ENCODE measurements around the gene SMCP. TPM values are rescaled to one million over a fixed set of nuclear protein-coding genes. Genes with fewer than 3 reads are reported as not detected.

The SMCP gene, protein sequence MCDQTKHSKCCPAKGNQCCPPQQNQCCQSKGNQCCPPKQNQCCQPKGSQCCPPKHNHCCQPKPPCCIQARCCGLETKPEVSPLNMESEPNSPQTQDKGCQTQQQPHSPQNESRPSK
- total RNA-seq = not detected
- long read RNA-seq = 0 reads

DNA sequence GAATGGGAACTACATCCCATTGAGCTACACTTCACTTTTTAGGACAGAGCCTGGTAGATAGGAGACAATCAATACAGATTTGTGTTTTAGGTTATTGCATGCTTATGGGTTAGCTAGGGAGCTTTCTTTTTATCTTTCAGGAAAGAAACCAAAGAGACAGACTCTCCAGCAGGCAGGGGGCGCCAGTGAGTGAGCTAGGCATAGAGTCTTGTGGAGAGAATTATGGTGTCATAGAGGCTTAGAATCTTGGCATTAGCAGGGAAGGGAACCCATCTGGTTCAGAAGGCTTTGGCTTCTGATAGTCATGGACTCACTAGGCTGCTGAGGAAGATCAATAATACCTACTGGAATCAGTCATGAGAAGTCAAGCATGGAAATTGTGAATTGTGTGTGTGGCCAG is at the start of gene SMCP:
SMCP (plus strand) TSS at position 281 of the 400 bp plus-strand sequence. CDS start 6,101 bp downstream, outside the sequence.
- no peak for ATAC-seq (ENCODE audit: poor library complexity)

DNA sequence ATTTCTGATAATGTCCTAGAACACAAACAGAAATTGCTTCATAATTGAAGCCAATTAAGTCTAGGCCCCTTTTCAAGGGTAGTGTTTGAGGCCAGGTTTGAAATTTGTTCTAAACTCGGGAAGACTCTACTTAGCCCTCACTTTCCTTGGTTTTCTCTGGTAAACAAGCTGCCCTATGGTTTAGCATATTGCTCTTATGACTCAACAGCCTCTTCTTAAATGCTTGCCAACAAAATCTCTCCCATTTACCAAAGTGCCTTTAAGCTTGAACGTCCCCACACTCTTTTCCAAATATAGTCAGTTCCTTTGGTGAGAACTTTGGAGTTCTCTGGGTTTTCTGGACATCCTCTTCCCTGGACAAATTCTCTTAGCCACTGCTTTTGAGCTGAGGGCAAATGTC is 41.3 kb upstream of the SMCP start:
- intact Hi-C loops (cut with DNase I) = no loop called here
- DNase-seq (no peak), ATAC-seq (ENCODE audit: poor library complexity) (no peak)

More for the DNA sequence above, at the start of gene SMCP:
- no peak for DNase-seq
- intact Hi-C loops (cut with DNase I) = no loop called here

DNA sequence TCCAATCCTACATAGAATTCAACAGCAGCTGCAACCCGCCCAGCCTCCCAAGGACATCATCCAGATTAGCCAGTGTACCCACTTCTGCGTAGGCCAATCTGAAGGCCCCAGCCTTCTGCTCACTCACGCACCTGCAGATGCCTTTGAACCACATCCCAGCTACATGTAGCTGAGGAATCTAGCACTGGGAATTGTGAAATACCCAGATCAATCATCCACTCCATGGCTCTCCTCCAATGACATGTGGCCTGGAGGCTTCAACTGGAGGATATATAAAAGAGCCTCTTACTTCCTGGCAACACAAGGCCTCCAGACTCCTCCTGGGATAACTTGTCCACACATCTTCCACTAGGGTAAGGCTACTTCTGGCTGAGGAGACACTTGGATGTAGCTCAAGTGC is 35.6 kb upstream of the SMCP start, which contains the start of gene LCE6A:
LCE6A (plus strand) TSS at position 301 of the 400 bp plus-strand sequence. CDS start 665 bp downstream, outside the sequence.
- DNase-seq (no peak), ATAC-seq (ENCODE audit: poor library complexity) (no peak)
- intact Hi-C loops (cut with DNase I) = no loop called here

DNA sequence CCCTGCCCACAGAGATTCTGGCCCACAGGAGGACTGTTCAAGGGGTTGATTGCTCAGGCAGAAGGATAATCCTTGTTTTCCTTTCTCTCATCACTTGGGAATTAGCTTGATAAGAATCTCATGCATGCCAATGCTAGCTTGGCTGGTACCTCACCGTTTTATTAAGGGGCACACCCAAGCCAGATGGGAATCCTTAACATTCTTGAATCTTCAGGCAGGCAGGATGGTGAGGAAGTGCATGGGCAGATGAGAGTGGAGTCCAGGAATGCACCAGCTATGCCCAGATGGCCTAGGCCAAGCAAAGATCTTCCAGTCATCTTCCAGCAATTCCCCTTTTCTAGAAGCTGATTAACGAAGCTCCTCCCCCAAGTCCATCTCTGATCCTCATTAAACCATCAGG is 22.5 kb upstream of the SMCP start:
- intact Hi-C loops (cut with DNase I) = loop anchor here (10.0 kb wide), 1 partner anchor 151 kb away; the partner anchor contains the start of gene LCE4A
- no peak for DNase-seq

DNA sequence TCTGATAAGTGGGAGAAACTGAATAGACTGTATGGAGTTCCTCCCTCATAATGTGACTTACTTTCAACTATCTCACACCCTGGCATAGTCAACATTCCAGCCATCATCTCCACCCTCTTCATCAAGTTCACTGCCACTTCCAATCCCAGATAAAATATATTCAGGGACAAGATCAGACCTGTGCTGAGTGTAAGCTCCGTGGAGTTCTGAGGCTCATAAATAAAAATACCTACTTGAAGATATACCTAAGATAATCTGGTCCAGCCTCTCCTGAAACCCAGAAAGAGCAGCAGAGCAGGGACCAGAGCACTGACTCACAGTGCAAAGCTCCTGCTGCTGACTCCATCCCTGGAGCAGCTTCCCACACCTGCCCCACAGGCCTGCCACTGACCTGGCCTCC is 20.1 kb upstream of the SMCP start:
- DNase-seq (no peak), ATAC-seq (ENCODE audit: poor library complexity) (no peak)
- intact Hi-C loops (cut with DNase I) = loop anchor here (10.0 kb wide), 1 partner anchor 153 kb away; the partner anchor contains the start of gene LCE4A

More for the DNA sequence above, 22.5 kb upstream of the SMCP start:
- ATAC-seq (ENCODE audit: poor library complexity) = no peak

DNA sequence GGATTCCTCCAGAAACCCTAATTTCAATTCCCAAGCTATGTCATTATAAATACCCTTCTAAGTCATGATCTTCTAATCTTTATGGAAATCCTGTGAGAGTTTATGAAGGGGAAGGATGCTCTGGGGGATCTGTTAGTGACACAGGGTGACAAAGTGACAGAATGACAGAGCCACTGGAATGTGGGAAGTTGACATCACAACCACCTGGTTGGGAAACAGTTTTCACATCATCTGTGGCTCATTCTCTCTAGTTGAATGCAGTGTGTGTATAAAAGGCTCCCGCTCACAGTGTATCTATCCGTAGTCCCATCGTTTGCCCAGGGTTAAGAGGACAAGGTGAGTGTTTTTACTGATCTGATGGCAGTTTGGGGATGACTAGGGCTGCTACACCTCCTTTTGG is 18.4 kb upstream of the SMCP start, which contains the start of gene LCE7A:
LCE7A (plus strand) TSS at position 301 of the 400 bp plus-strand sequence. CDS start 702 bp downstream, outside the sequence.
- intact Hi-C loops (cut with DNase I) = loop anchor here (10.0 kb wide), 2 partner anchors 155 to 365 kb away; partner anchors contain the start of gene LCE4A

DNA sequence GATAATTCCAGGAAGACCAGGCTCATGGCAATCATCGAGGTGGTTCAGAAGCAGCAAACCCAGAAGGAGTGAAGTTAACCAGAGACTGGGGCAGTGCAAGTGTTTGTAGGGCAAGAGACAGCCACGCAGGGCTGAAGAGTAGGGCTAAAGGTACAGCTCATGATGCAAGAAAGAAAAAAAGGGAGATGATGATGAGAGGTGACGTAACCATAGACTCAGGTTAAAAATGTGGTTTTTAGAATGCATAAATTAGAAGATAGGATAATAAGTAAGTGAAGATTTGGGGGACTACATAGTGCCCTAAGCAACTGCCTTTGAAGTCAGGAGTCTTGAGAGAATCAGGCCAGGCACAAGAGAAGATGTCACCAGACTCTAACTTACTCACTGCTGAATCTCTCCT is 18.0 kb upstream of the SMCP start:
- ATAC-seq (ENCODE audit: poor library complexity) (no peak), DNase-seq (no peak)
- intact Hi-C loops (cut with DNase I) = loop anchor here (10.0 kb wide), 1 partner anchor 365 kb away; no protein-coding TSS in a partner anchor

More for the DNA sequence above, 18.4 kb upstream of the SMCP start, which contains the start of gene LCE7A:
- DNase-seq = no peak
- no peak for ATAC-seq (ENCODE audit: poor library complexity)

DNA sequence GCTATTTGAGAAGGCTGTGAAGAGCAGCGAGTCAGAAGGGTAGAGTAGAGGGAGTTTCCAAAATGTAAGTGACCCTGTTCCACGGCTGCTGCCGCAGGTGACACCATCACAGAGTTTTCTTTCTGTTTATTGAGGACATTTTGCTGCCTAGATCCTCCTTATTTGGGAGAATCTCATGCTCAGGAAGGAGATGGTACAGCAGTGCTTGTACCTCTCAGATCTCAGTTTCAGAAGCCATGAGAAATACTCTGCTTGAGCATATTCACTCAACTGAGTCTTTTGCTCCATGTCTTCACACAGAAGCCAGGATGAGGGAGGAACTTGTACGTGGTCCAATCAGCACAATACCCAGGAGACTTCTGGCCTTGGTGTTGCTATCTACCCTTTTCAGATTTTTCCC is 16.7 kb upstream of the SMCP start:
- DNase-seq (no peak), ATAC-seq (ENCODE audit: poor library complexity) (no peak)
- intact Hi-C loops (cut with DNase I) = loop anchor here (10.0 kb wide), 1 partner anchor 363 kb away; no protein-coding TSS in a partner anchor

DNA sequence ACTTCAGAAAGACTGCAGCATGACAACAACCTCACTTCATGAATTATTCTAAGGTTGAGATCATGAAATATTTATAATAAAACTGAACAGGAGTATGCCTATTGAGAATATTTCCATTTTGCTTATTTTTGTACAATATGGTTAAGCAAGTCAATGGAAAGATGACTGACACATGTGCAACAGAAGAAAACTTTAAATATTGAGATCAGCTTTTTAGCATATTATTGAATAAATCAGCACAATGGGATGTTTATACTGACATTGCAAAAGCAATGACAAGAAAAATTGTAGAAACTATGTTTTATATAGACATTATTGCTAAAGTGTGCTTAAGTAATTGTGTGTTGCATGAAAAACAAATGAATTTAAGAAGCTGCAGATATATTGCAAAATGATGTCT is 13.7 kb upstream of the SMCP start:
- intact Hi-C loops (cut with DNase I) = loop anchor here (10.0 kb wide), 1 partner anchor 360 kb away; no protein-coding TSS in a partner anchor
- no peak for ATAC-seq (ENCODE audit: poor library complexity)
- DNase-seq = no peak

DNA sequence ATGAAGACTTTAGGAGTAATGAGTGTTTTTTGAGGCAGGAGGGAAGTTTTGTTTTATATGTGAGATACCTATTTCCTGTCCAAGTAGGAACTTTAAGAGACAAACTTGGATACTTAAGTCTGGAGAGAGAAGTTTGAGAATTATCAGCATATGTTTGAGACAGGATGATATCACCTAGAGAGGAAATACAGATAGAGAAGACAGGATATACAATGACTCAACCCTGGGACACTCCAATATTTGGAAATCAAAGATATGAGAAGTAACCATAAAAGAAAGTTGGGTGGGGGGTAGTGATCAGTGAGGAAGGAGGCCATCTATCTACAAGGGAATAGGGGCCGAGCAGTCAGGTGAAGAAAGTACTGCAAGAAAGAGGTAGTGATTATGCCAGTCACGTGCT is 11.8 kb upstream of the SMCP start:
- ATAC-seq (ENCODE audit: poor library complexity) (no peak), DNase-seq (no peak)
- intact Hi-C loops (cut with DNase I) = loop anchor here (10.0 kb wide), 1 partner anchor 358 kb away; no protein-coding TSS in a partner anchor

DNA sequence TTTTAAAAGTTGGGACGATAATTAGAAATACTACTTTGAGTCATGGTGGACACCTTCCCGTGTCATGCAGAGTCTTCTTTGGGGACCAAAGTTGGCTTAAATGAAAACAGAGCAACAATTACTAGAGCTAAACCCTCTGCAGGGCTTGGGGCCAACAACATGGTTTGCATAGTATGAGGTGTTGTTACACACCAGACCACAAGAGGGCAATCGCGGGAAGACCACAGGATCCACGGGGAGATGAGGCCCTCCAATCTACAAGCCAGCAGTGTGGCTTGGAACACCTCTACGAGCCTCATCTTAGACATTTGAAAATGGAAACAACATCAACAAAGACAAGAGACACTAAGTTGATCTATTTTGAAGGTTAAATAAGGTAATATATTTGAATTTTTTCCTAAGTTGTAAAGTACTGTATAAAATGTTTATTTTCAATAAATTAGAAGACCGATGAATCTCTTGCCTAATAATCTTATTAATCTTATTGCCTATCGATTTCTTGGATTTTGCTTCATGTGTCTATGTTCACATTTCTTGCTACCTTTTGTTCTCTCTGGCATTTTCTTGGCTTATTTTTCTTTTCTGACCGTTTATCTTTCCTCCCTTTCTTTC is 8.2 kb upstream of the SMCP start:
- intact Hi-C loops (cut with DNase I) = loop anchor here (10.0 kb wide), 1 partner anchor 355 kb away; no protein-coding TSS in a partner anchor
- peak; percentile 48 for DNase-seq
- no peak for ATAC-seq (ENCODE audit: poor library complexity)

DNA sequence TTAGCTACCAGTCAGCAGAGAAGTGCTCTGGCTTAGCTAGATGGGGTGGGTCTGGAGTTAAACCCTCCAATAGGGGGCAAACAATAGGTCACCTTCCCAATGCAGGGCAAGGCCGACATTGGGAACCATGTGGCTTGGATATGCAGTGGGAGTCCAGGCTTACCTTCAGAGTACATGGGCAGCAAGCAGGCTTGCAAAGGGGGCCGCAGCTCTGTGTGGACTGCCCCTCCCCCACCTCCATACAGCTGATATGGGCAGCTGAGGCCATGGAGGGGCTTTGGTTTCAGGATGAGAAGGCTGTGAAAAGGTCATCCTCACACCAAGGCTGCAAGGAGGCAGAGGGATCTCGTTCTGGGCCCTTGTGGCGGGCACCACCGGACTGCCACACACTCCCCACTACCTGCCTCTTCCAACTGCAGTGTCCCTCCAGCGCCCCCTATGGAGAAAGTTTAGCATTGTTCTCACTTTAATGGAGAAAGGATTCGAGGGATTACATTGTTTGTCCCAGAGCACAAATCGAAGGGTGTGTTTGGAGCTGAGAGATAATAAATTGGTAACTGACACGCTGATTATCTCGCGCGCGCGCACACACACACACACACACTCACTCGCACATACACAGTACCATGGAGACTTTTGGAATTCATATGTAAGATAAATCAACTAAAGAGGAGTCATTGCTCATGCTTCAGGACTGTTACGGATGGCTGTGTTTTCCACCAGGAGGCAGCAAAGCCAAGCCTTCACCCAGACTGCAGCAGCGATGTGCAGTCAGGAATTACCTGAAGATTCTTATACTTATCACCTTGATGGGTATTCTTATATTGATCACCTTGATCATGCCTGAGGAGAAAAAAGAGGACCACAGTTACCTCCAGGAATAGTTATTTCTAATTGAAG is 7.0 kb upstream of the SMCP start:
- intact Hi-C loops (cut with DNase I) = no loop called here
- DNase-seq = no peak
- no peak for ATAC-seq (ENCODE audit: poor library complexity)

DNA sequence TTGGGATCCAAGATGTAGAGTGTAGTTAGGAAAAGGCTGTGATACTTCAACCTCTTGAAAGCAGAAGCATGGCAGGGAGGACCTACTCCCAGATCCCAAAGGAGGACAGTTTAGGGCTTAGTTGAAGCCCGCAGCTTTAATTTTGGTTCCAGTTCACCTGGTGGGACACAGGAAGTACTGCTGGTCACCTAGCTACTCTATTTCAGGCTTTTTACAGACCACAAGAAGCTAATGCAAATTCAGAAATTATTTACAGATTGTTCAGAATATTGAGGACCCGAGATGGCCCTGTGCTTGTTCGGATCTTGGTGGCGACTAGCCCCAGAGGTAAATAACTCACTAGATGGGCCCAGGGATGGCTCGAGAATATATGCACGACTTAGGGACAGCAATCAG is 6.4 kb upstream of the SMCP start:
- no peak for DNase-seq
- intact Hi-C loops (cut with DNase I) = no loop called here
- no peak for ATAC-seq (ENCODE audit: poor library complexity)

DNA sequence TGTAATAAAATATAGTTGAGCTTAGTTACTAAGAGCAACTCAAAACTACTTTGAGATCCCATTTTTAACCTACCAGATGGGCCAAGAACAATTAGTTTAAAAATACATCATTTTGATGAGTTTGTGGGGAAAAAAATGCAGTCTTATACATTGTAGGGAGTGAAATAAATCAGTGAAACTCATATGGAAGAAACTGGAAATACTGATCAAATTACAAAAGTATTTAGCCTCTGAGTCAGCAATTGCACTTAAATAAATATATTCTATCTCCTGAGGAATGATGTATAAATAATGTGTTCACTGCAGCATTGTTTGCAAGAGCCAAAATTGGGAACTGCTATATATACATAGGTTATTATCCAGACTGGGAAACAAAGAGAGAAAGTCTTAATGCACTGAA is 4.6 kb upstream of the SMCP start:
- no peak for ATAC-seq (ENCODE audit: poor library complexity)
- intact Hi-C loops (cut with DNase I) = no loop called here
- no peak for DNase-seq

DNA sequence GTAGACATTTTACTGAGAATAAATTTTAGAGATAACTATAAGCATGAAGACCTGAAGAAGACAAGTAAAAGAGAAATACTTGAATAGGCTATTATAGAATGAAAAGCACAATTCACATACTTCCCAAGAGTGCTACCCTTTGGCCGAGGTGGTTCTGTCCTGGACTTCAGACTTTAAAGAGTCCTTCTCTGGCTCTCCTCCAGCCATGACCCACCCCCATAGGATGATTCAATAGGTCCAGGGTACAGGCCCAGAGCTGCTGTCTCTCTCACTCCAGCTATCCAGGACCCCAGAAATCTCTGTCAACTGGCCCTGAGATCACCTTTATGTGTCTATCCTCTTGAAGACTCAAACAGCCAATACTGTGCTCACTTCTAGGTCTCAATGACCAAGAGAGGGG is 1.3 kb upstream of the SMCP start:
- intact Hi-C loops (cut with DNase I) = no loop called here
- no peak for DNase-seq
- ATAC-seq (ENCODE audit: poor library complexity) = no peak

DNA sequence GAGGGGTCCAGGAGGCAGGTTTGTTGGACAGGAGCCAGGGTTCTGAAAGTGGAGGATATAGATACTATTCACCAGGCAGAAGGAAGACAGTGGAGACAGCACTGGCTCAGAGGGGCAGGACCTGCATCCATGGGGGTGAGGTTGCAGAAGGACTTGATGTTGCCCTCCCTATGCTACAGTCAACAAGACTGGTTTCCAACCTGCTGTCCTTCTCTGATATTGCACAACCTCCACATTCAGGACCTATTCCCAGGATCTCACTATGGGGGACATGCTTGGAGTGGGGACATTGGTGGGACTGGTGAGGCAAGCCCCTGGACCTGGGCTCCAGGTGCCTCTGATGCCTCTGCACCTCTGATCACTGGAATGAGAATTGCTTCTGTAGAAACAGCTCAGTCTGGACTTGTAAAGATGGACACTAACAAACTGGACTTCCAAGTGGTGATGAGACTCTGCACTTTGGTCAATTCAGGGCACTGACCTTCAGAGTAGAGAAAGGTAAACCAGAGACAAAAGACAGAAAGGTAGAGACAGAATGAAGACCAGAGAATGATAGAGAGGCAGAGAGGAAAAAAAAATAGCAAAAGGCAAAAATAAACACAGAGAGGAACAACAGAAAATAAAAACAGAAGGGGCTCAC is 1.6 kb downstream of the SMCP start:
- intact Hi-C loops (cut with DNase I) = no loop called here
- no peak for DNase-seq
- ATAC-seq (ENCODE audit: poor library complexity) = no peak

DNA sequence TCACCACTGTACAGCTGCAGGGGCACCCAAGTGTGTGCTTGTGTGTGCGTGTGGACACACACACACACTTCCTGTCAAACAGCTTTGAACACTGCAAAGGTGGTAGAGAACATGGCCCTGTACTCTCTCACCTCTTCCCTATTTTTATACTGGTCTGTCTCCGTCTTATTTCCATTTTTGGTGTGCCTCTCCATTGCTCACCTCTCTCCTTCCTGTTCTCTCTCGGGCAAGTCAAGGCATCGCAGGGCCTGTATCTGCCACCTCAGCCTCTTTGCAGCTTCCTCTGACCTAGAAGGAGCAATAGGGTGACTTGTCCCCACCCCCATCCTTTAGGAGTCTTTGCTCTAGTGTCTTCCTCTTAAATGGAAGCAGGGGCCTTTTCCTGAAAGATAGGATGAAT is 2.2 kb downstream of the SMCP start:
- ATAC-seq (ENCODE audit: poor library complexity) (no peak), DNase-seq (no peak)
- intact Hi-C loops (cut with DNase I) = no loop called here

DNA sequence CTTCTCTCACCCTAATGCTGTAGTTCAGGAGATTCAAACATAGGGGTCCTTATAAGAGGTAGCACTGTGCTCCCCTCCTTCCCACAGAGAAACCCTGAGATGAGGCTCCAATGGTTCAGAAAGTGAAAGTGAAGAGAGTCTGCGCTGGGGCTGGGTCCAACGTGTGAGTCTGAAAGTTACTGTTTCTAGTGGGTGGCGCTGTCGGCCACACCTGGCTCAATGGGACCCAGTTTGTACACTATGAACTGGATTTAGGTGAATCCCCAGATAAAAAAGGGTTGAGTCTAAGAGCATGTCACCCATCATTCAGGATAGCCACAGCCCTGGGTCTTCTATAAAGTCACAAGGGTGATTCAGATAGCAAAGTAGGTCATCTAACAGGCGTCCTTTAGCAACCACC is 2.8 kb downstream of the SMCP start:
- intact Hi-C loops (cut with DNase I) = no loop called here
- no peak for ATAC-seq (ENCODE audit: poor library complexity)
- no peak for DNase-seq

DNA sequence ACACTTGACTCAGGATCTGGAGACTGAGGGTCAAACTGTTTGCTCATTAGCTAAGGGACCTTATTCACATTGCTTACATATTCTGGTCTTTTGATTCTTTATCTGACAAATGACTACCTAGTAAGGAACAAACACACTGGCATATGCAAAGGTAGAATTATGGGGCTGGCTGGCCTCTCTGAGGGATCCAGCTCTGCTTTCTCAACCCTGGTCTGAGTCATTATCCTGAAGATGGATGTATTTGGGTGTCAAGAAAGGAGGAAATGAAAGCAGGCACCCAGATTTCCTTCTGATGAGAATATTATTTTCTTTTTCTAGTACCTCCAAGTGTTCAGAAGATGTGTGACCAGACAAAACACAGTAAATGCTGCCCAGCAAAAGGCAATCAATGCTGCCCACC is 6.0 kb downstream of the SMCP start:
- intact Hi-C loops (cut with DNase I) = no loop called here
- DNase-seq (no peak), ATAC-seq (ENCODE audit: poor library complexity) (no peak)

Measured in Right ventricle myocardium superior (tissue), 1 donor.